Measurements from ENCODE around the gene TRAF7.

The TRAF7 gene

GRCh38 chr16:2223942-2224486, 68.4 kb downstream of the TRAF7 start:
- DNase-seq = peak in 3 of 14 donors; percentile 34 to 60 (median 59)

DNA sequence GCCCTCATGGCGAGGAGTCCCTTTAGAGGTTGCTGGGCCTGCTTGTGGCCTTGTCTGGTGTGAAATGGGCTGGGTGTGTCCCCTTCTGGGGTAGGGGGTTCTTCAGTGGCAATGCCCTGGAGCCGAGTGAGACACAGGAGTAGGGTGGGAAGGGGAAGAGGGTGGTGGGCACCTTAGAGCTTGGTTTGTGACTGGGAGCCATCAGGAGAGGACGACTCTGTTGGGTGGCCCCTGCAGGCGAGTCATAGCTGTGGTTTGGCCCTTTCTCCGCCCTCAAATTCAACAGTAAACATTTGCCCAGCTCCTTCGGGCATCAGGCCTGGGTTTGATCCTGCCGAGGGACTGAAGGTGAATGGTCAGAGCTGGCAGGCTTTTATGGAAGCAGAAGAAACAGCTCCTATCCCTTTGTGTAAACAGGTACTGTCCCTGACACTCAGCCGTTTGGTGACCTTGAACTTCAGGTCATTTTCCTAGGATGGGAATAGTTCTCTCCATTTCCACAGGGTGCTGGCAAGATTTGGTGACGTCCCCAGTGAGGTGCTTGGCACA, 70.7 kb downstream of the TRAF7 start:
- DNase-seq = no peak

DNA sequence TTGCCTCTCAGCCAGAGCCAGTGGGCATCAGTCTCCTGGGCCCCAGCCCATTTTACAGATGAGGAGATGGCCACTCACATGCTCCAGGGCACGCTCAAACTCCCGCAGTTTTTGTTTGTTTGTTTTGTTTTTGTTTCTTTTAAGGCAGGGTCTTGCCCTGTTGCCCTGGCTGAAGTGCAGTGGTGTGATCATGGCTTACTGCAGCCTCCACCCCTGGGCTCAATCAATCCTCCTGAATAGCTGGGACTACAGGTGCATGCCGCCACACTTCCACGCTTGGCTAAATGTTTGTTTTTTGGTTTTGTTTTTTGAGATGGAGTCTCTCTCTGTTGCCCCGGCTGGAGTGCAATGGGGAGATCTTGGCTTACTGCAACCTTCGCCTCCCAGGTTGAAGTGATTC, 71.3 kb downstream of the TRAF7 start:
- no peak for DNase-seq

Data from C1 segment of cervical spinal cord (tissue), 14 donors.